CD14-positive monocyte (primary cell): ENCODE measurements around the gene TBC1D3I. TPM values are rescaled to one million over a fixed set of nuclear protein-coding genes. Genes with fewer than 3 reads are reported as not detected.
"Not testable (repeated sequence)": the region's sequence is repeated elsewhere in the genome, so short reads cannot be mapped to it uniquely, and the experiment has no call there.

Source experiments
- DNase-seq, 3 donors: peaks; one replicate each; pipeline ENCODE4 v3.0.0-alpha.2; 2011 to 2022
- H2AFZ ChIP-seq: 2 replicates; pipeline ENCODE4 v1.6.0; 2012; ENCODE audit warnings: mild to moderate bottlenecking, low read depth, low read length, inconsistent platforms; ENCODE audit not compliant: insufficient read depth, poor library complexity, severe bottlenecking
- H3K27ac ChIP-seq, 2 donors: 1 replicate in 1 of 2; 2 replicates in 1 of 2; pipeline ENCODE4 v1.5.1; 2012 to 2013; ENCODE audit warnings: low read length in 2 of 2, control low read depth in 1 of 2, inconsistent platforms in 1 of 2, low read depth in 1 of 2, mild to moderate bottlenecking in 1 of 2
- H3K27me3 ChIP-seq, 2 donors: one replicate each; pipeline versions ENCODE4 v1.6.0 to v1.6.1; 2011 to 2013; ENCODE audit warnings: low read length in 2 of 2; ENCODE audit not compliant: control insufficient read depth in 2 of 2, insufficient read depth in 2 of 2
- H3K36me3 ChIP-seq, 2 donors: replicated peaks in 1 of 2; 1 replicate in 1 of 2; 2 replicates in 1 of 2; pipeline versions ENCODE4 v1.5.1 to v1.6.1; 2012 to 2013; ENCODE audit warnings: low read length in 2 of 2, control low read depth in 1 of 2, inconsistent platforms in 1 of 2, mild to moderate bottlenecking in 1 of 2; ENCODE audit not compliant: insufficient read depth in 2 of 2, control insufficient read depth in 1 of 2
- H3K4me1 ChIP-seq, 2 donors: 1 replicate in 1 of 2; 2 replicates in 1 of 2; pipeline versions ENCODE4 v1.5.1 to v1.6.1; 2012 to 2013; ENCODE audit warnings: low read length in 2 of 2, control low read depth in 1 of 2, inconsistent platforms in 1 of 2, mild to moderate bottlenecking in 1 of 2, moderate library complexity in 1 of 2; ENCODE audit not compliant: insufficient read depth in 2 of 2, control insufficient read depth in 1 of 2
- H3K4me2 ChIP-seq: replicated peaks from 2 replicates; pipeline ENCODE3; 2012; ENCODE audit warnings: low read length, moderate library complexity, mild to moderate bottlenecking; ENCODE audit not compliant: poor library complexity, severe bottlenecking; ENCODE audit errors: extremely low read depth
- H3K4me3 ChIP-seq, 3 experiments: fragments of 200-600 bp in 1 of 3; sonication (generic) in 1 of 3; replicated peaks in 1 of 3; 1 replicate in 2 of 3; 2 replicates in 1 of 3; pipeline ENCODE4 v1.5.1; 2011 to 2013; ENCODE audit warnings: low read length in 3 of 3, mild to moderate bottlenecking in 3 of 3, control low read depth in 2 of 3, low read depth in 2 of 3, inconsistent platforms in 1 of 3, moderate library complexity in 1 of 3
- H3K79me2 ChIP-seq: 2 replicates; pipeline ENCODE4 v1.6.0; 2012; ENCODE audit warnings: mild to moderate bottlenecking, control low read depth, inconsistent platforms, low read length, moderate library complexity; ENCODE audit not compliant: insufficient read depth
- H3K9ac ChIP-seq: 2 replicates; pipeline ENCODE4 v1.6.0; 2017; ENCODE audit warnings: low read length, mild to moderate bottlenecking; ENCODE audit not compliant: insufficient read depth, poor library complexity, severe bottlenecking
- H3K9me3 ChIP-seq, 2 donors: replicated peaks in 1 of 2; 1 replicate in 1 of 2; 2 replicates in 1 of 2; pipeline versions ENCODE4 v1.5.1 to v1.6.1; 2012 to 2013; ENCODE audit warnings: low read length in 2 of 2, control low read depth in 1 of 2; ENCODE audit not compliant: control insufficient read depth in 1 of 2, insufficient read depth in 1 of 2
- H4K20me1 ChIP-seq: 2 replicates; pipeline ENCODE4 v1.6.0; 2012; ENCODE audit warnings: mild to moderate bottlenecking, low read length, control low read depth, moderate library complexity; ENCODE audit not compliant: insufficient read depth
- H3K27ac Mint-ChIP-seq, 7 donors: one replicate each; pipeline ENCODE4 v1.8.0; 2020; ENCODE audit warnings: mild to moderate bottlenecking in 7 of 7, mixed read lengths in 7 of 7, moderate library complexity in 6 of 7, inconsistent platforms in 2 of 7
- H3K27me3 Mint-ChIP-seq, 3 donors: one replicate each; pipeline ENCODE4 v1.8.0; 2021 to 2022; ENCODE audit warnings: low read depth in 3 of 3, mild to moderate bottlenecking in 3 of 3, mixed read lengths in 3 of 3, moderate library complexity in 3 of 3, inconsistent platforms in 1 of 3
- H3K36me3 Mint-ChIP-seq, 2 donors: one replicate each; pipeline ENCODE4 v1.8.0; 2020; ENCODE audit warnings: mixed read lengths in 2 of 2, inconsistent platforms in 1 of 2, mild to moderate bottlenecking in 1 of 2
- H3K4me1 Mint-ChIP-seq: one replicate; pipeline ENCODE4 v1.8.0; 2020; ENCODE audit warnings: mild to moderate bottlenecking, mixed read lengths
- H3K4me3 Mint-ChIP-seq, 2 donors: one replicate each; pipeline ENCODE4 v1.8.0; 2020; ENCODE audit warnings: mild to moderate bottlenecking in 2 of 2, mixed read lengths in 2 of 2, moderate library complexity in 1 of 2
- H3K9me3 Mint-ChIP-seq, 7 donors: one replicate each; pipeline ENCODE4 v1.8.0; 2020 to 2022; ENCODE audit warnings: mixed read lengths in 7 of 7, mild to moderate bottlenecking in 6 of 7, moderate library complexity in 6 of 7, inconsistent platforms in 2 of 7
- WGBS: methylation state at CpG from one replicate; pipeline ENCODE4 v1.1.5; 2013; ENCODE audit warnings: missing lambda C conversion rate; ENCODE audit not compliant: insufficient coverage; 5-methylcytosine and 5-hydroxymethylcytosine counted together
- intact Hi-C, 2 donors: fragments of 100-400 bp; cut with micrococcal nuclease; formaldehyde crosslinking; loops; one replicate each; pipeline versions ENCODE4 v1.15.0 to v1.15.1; 2023
- polyA minus RNA-seq: library from RNA; depleted of rRNA, polyadenylated mRNA; stranded (reverse); fragments of >200 nt; gene quantifications from 2 replicates; pipeline ENCODE4 v1.2.3, GENCODE V29; 2012
- polyA plus RNA-seq, 3 donors: library from polyadenylated mRNA; depleted of rRNA in 1 of 3; unstranded in 2 of 3; stranded (reverse) in 1 of 3; fragments of 300-500 nt in 2 of 3; fragments of >200 nt in 1 of 3; fragmentation: Illumina TruSeq in 2 of 3; gene quantifications; 1 replicate in 2 of 3; 2 replicates in 1 of 3; pipeline ENCODE4 v1.2.3, GENCODE V29; 2012 to 2021
- total RNA-seq, 12 experiments: library from RNA in 1 of 12; stranded (reverse) in 1 of 12; fragments of 120-200 nt in 1 of 12; gene quantifications; one replicate each; pipeline ENCODE4 v1.2.4 and lab custom pipeline; 2013 to 2026; ENCODE audit warnings: mixed read lengths in 6 of 12, inconsistent platforms in 1 of 12

Gene TBC1D3I
- total RNA-seq (2013): not detected
- under 1 TPM in 1 of 3 donors, not detected in 2; 0.24 TPM for polyA plus RNA-seq
- not detected in 2 replicates for polyA minus RNA-seq
- total RNA-seq (lab: John Stamatoyannopoulos, UW): 0 reads per million in 11 experiments

GRCh38 chr17:36264470-36264869, at the start of gene TBC1D3I:
TSS of gene TBC1D3I (minus strand) at chr17:36264570. CDS start at chr17:36262985, 1,585 bp downstream.
- H2AFZ ChIP-seq, H3K4me2 ChIP-seq, H3K36me3 ChIP-seq, H3K27me3 ChIP-seq, H3K27ac Mint-ChIP-seq, H3K4me3 ChIP-seq, intact Hi-C loops, H3K27me3 Mint-ChIP-seq, H3K9me3 ChIP-seq, H3K4me3 Mint-ChIP-seq, H3K79me2 ChIP-seq, DNase-seq, H3K36me3 Mint-ChIP-seq, H3K9ac ChIP-seq, H3K27ac ChIP-seq, H4K20me1 ChIP-seq, H3K4me1 ChIP-seq, H3K4me1 Mint-ChIP-seq, H3K9me3 Mint-ChIP-seq: not testable (repeated sequence)
- no CpG with 5 or more reads among the region's 11 CpGs for WGBS

- H3K27me3 ChIP-seq, H3K36me3 ChIP-seq, H3K9ac ChIP-seq, DNase-seq, H3K36me3 Mint-ChIP-seq, H3K27me3 Mint-ChIP-seq, H3K4me3 ChIP-seq, H3K4me3 Mint-ChIP-seq, H3K79me2 ChIP-seq, H3K4me1 Mint-ChIP-seq, H3K4me1 ChIP-seq, H3K4me2 ChIP-seq, intact Hi-C loops, H4K20me1 ChIP-seq, H3K9me3 Mint-ChIP-seq, H3K9me3 ChIP-seq, H2AFZ ChIP-seq, H3K27ac Mint-ChIP-seq, H3K27ac ChIP-seq: not testable (repeated sequence)
- WGBS: no CpG with 5 or more reads among the region's 1 CpG
These were observed 30.8 kb upstream of the TBC1D3I start for GRCh38 chr17:36295161-36295560.

GRCh38 chr17:36289965-36290612, 25.7 kb upstream of the TBC1D3I start:
- H3K4me3 ChIP-seq, H3K36me3 ChIP-seq, H3K9ac ChIP-seq, H3K36me3 Mint-ChIP-seq, H3K79me2 ChIP-seq, H3K27ac ChIP-seq, H4K20me1 ChIP-seq, H3K27me3 ChIP-seq, H3K27ac Mint-ChIP-seq, H3K4me1 ChIP-seq, H3K9me3 Mint-ChIP-seq, H3K4me3 Mint-ChIP-seq, intact Hi-C loops, DNase-seq, H3K9me3 ChIP-seq, H3K4me1 Mint-ChIP-seq, H2AFZ ChIP-seq, H3K27me3 Mint-ChIP-seq, H3K4me2 ChIP-seq: not testable (repeated sequence)
- no CpG with 5 or more reads among the region's 2 CpGs for WGBS

- H3K36me3 ChIP-seq, H3K9me3 Mint-ChIP-seq, H3K4me3 Mint-ChIP-seq, H3K27ac Mint-ChIP-seq, DNase-seq, H3K4me3 ChIP-seq, H3K9me3 ChIP-seq, H2AFZ ChIP-seq, H3K9ac ChIP-seq, H4K20me1 ChIP-seq, H3K27ac ChIP-seq, intact Hi-C loops, H3K4me1 ChIP-seq, H3K4me1 Mint-ChIP-seq, H3K27me3 Mint-ChIP-seq, H3K79me2 ChIP-seq, H3K27me3 ChIP-seq, H3K4me2 ChIP-seq, H3K36me3 Mint-ChIP-seq: not testable (repeated sequence)
- WGBS: no CpG with 5 or more reads among the region's 5 CpGs
These were observed 19.8 kb upstream of the TBC1D3I start for GRCh38 chr17:36284219-36284618.
